ENCODE measurements around the gene PMP22.

- no peak for TF ChIP-seq ZNF274 (CRISPR knock-in tag; IDR thresholded peaks at IDR 0.05)
- TF ChIP-seq HDAC6 (IDR thresholded peaks at IDR 0.05; ENCODE audit: low read depth, low read length): no peak
- TF ChIP-seq KDM1A (CRISPR knock-in tag; IDR thresholded peaks at IDR 0.05): no peak
Observed at GRCh38 chr17:15263206-15263579, 1.9 kb downstream of the PMP22 start.

Measured in HepG2 (cell line).